Measurements from ENCODE around the gene CEPT1. TPM values are rescaled to one million over a fixed set of nuclear protein-coding genes. Genes with fewer than 3 reads are reported as not detected.

The CEPT1 gene
- total and polyA plus RNA-seq, 2 of the 4 experiments (the other 2 are of a cell fraction): 13.3 to 27.4 TPM

- CTCF ChIA-PET: no interaction called here
- no peak overlapping the region for H2BK120ac ChIP-seq (ENCODE audit: low read depth, low read length)
- H3K9me3 ChIP-seq (ENCODE audit: control insufficient read depth, insufficient read depth, low read length): peaks cover 7% of the 10 kb centered on the region
- TF ChIP-seq MAZ (IDR thresholded peaks at IDR 0.05; ENCODE audit: borderline replicate concordance, low read depth, low read length) (no peak), CHD1 (IDR thresholded peaks at IDR 0.05; ENCODE audit: low read depth, low read length) (no peak), RFX5 (IDR thresholded peaks at IDR 0.05; ENCODE audit: low read depth, low read length) (no peak), NFE2L2 (IDR thresholded peaks at IDR 0.05; ENCODE audit: low read depth, low read length) (no peak), RAD21 (IDR thresholded peaks at IDR 0.05; ENCODE audit: low read length) (no peak), POLR2A (IDR thresholded peaks at IDR 0.05; ENCODE audit: low read depth, low read length) (no peak), CEBPB (IDR thresholded peaks at IDR 0.05; ENCODE audit: low read depth, low read length) (no peak), MAFK (IDR thresholded peaks at IDR 0.05; ENCODE audit: low read depth, low read length) (no peak), FOS (IDR thresholded peaks at IDR 0.05; ENCODE audit: low read depth, low read length) (no peak), USF2 (IDR thresholded peaks at IDR 0.05; ENCODE audit: low read depth, low read length) (no peak), ELK1 (IDR thresholded peaks at IDR 0.05; ENCODE audit: borderline replicate concordance, low read depth, low read length) (no peak), MXI1 (IDR thresholded peaks at IDR 0.05; ENCODE audit: borderline replicate concordance, low read depth, low read length) (no peak), BHLHE40 (IDR thresholded peaks at IDR 0.05; ENCODE audit: low read depth, low read length) (no peak), CTCF (conservative IDR thresholded peaks at IDR 0.05; ENCODE audit: low read depth, low read length) (no peak), SMC3 (IDR thresholded peaks at IDR 0.05; ENCODE audit: low read depth, low read length) (no peak)
- H3K27ac ChIP-seq (ENCODE audit: insufficient read depth, low read length): no peak overlapping the region
- no peaks in the 10 kb centered on the region for H3K27me3 ChIP-seq (ENCODE audit: control insufficient read depth, insufficient read depth, low read length)
- no peak overlapping the region for H3K4me3 ChIP-seq (ENCODE audit: insufficient read depth, low read depth, low read length)
- no peak for ATAC-seq (ENCODE audit: low read depth)
- H2AK5ac ChIP-seq (ENCODE audit: low read depth, low read length): no peak overlapping the region
- H3K9me1 ChIP-seq (ENCODE audit: insufficient read depth, low read length): no peaks in the 10 kb centered on the region
- POLR2A ChIA-PET (ENCODE audit: unreplicated experiment): no interaction called here
- H2BK20ac ChIP-seq (ENCODE audit: low read depth, low read length): no peak overlapping the region
- no peaks in the 10 kb centered on the region for H4K20me1 ChIP-seq (ENCODE audit: insufficient read depth, low read length)
- no peak overlapping the region for H3K4me2 ChIP-seq (ENCODE audit: low read depth, low read length)
- H2BK5ac ChIP-seq (ENCODE audit: low read depth, low read length, poor library complexity, severe bottlenecking): no peak overlapping the region
- dilution Hi-C loops (cut with HindIII; ENCODE audit: low sequenced_read_pairs, unreplicated experiment): no loop called here
- H4K5ac ChIP-seq (ENCODE audit: low read depth, low read length): no peak overlapping the region
- H2AFZ ChIP-seq (replicated peaks; ENCODE audit: low read length, poor library complexity): no peak overlapping the region
- no peak overlapping the region for H3K14ac ChIP-seq (replicated peaks; ENCODE audit: low read depth, low read length)
- H3K4ac ChIP-seq (ENCODE audit: low read depth, low read length): no peak overlapping the region
- no peak overlapping the region for H3K23ac ChIP-seq (ENCODE audit: low read depth, low read length)
- no peak overlapping the region for H4K91ac ChIP-seq (ENCODE audit: insufficient read depth, low read depth, low read length)
- H3K56ac ChIP-seq (ENCODE audit: extremely low read depth, insufficient read depth, low read length): no peak overlapping the region
- in situ Hi-C loops (cut with MboI; ENCODE audit: low sequenced_read_pairs): no loop called here
- intact Hi-C loops (cut with micrococcal nuclease): no loop called here
- H3K18ac ChIP-seq (ENCODE audit: low read depth, low read length): no peak overlapping the region
- H3K79me1 ChIP-seq (ENCODE audit: low read depth in 1 of 2, low read length in 2 of 2): no peaks in the 10 kb centered on the region
- H3K4me1 ChIP-seq (ENCODE audit: control insufficient read depth, insufficient read depth, low read length): no peaks in the 10 kb centered on the region
- no TSS peak for BruUV-seq (replicated peaks)
- no peak for DNase-seq
- no peak overlapping the region for H4K8ac ChIP-seq (ENCODE audit: low read depth in 2 of 2, low read length in 2 of 2)
- H3K36me3 ChIP-seq (ENCODE audit: control insufficient read depth, insufficient read depth, low read length): no peaks in the 10 kb centered on the region
- no peak overlapping the region for H2AK9ac ChIP-seq (replicated peaks; ENCODE audit: low read depth, low read length, poor library complexity)
- WGBS, 2 experiments (ENCODE audit: extremely low coverage in 2 of 2, insufficient read length in 1 of 2): 80% methylated on average over 1 of the region's 1 CpG; no CpG with 5 or more reads in 1 of the 2 experiments
- no peak overlapping the region for H2BK15ac ChIP-seq (ENCODE audit: low read depth, low read length)
- no peak overlapping the region for H3K9ac ChIP-seq (ENCODE audit: low read depth, low read length)
Observed at GRCh38 chr1:111099289-111099688, 40.7 kb upstream of the CEPT1 start.

Measured in IMR-90 (cell line).